Left renal cortex interstitium (tissue), 4 donors: ENCODE results near the gene CRTC1. TPM values are rescaled to one million over a fixed set of nuclear protein-coding genes. Genes with fewer than 3 reads are reported as not detected.

Experiments
- DNase-seq, 4 donors: peaks; one replicate each; pipeline ENCODE4 v3.0.0-alpha.2; 2013; ENCODE audit warnings: low read depth in 4 of 4, low spot score in 2 of 4, missing footprints in 1 of 4
- polyA plus RNA-seq, 4 donors: library from polyadenylated mRNA; unstranded; fragments of 120-200 nt; gene quantifications; one replicate each; pipeline ENCODE4 v1.2.1, GENCODE V29; 2013; ENCODE audit not compliant: insufficient read length in 4 of 4

CRTC1 gene
- polyA plus RNA-seq, 4 donors, result 12.2 to 32.4 (median 21.6) TPM

DNA sequence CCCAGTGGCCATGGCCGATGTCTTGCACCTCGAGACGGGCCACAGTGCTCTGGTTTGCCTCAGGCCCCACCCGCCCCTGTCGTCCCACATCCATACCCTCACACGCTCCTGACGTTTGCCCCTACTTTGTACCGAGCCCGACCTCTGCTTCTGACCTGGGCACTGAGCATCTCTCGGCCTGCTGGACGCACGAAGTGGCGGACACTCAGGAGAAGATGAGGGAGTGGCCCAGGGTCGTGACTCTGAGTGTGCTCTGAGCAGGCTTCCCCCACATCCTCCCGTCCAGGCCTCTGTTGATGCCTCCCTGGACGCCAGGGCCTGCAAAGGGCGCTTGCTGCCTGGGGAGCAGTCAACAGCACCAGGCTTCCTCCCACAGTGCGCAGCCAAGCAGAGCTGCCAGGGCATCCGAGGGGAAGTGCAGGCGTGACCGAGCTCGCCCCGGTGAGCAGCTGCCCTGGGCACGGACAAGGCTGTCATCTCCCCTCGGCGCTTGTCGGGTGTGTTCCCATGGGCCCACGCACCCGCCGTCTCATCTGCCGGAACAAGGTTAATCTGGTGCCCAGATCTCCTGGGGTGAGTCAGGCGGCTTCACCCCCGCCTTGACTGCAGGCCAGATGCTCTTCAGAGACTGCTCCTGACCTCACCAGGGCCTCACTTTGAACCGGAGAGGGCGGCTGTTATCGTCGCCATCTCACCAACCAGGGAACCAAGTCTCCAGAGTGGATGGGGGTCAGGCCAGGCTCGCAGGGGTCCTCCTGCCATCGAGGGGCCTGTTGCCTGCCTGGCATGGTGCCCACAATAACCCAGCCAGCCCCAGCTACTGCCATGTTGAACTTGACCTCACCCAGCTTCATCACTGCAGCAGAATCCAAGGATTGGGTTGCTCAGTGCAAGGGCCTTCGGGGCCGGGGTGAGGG is 80.5 kb downstream of the CRTC1 start:
- DNase-seq, result no peak

DNA sequence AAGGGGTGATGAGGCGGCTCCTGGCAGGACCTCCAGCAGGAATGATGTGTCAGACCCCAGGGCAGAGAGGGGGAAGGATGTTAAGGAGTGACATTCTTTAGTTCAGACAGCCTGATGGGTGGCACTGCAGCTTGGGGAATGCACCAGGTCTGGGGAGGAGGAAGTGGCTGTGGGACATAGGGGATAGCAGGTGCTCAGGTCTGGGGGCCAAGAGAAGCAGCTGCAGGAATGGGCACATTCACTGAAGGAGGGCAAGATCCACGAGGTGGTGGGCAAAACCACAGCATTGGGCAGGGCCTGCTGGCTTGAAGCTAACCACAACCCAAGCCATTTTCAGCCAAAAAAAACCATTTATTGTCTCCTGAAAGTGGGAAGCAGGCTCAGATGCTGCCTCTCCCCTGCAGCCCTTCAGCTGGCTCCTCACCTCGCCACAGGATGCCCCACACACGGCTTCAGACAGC is 81.1 kb downstream of the CRTC1 start:
- no peak for DNase-seq

GRCh38 chr19:18765224-18765623 is 81.7 kb downstream of the CRTC1 start:
- DNase-seq, result no peak

DNA sequence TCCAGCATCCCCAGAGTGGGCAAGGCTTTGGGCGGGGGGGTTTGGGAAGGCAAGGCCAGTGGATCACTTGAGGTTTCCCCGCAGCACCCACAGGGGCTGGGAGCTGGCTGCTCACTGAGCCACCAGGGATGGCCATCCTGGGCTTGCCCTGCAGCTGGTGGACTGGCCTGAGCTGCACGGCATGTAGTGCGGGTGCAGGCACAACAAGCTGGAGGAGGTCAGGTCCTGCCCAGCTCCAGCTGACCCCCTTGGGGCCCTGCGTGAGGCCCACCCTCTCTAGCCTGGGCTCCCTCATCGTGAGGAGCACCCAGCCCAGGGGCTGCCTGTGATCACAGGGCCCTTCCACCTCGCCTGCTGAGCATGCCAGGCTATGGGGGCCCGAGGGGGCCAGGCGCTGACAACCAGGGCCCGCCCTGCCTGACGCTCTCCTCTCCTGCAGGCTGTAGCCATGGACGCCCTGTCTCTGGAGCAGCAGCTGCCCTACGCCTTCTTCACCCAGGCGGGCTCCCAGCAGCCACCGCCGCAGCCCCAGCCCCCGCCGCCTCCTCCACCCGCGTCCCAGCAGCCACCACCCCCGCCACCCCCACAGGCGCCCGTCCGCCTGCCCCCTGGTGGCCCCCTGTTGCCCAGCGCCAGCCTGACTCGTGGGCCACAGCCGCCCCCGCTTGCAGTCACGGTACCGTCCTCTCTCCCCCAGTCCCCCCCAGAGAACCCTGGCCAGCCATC is 84.7 kb downstream of the CRTC1 start:
- DNase-seq, result no peak

DNA sequence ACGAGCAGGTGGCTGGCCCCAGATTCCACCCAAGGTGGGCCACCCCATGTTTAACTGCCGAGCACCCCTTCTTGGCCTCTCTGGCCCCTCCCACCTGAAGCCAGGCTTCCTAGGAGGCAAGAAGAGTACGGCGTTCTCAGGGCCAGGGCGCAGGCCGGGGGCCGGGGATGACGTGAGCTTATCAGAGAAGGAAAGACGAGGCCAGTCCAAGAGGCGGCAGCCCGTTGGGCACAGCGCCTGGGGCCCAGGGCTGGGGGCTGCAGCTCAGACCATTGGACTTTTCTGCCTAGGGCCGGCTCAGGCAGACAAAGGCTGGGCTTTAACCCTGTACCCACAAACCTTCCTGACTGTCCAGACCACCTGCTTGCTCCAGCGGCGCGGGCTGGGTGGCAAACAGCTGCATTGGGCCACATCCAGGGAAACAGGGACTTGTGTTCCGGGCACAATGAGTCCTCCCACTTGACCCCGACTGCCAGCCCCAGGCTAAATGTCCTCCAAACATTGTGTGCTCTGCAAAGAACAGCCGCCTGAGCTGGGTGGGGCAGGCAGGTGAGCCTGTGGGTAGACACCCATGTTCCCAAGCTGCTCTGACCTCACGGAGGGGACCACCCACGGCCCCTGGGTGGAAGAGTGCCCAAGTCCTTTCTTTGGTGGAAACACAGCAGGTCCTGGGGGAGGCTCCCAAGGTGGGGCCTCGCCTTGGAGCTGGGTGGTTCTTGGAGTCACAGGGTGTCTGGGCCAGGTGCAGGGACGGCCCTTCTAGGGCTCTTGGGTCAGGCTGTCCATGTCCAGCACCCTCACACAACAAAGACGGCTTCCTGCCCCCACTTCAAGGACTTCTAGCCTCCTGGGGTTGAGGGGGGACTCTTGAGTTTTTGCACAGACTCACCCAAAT is 85.8 kb downstream of the CRTC1 start:
- DNase-seq, result no peak

DNA sequence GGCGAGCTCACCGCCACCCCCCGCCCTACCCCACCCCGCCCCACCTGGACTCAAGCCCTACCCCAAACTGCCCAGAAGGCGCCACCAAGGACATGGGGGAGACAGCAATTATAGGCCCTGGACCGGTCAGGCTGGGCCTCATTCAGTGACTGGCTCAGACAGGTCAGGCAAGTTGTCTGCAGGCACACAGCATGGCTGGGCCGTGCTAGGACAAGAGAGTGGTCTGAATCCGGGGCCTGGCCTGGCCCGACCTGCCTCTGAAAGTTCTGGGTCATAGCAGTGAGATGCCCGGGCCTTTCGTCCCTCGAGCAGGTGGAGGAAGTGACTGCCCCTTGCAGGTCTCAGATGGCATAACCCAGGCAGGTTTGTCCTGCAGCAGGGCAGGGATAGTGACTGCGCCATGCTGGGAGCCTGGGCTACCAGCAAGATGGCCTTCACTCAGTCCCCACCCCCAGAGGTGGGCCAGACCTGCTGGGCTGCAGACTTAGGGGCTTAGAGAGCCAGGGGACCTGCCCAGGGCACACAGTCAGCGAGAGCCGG is 86.6 kb downstream of the CRTC1 start:
- no peak for DNase-seq

- DNase-seq, result no peak
These were observed 87.3 kb downstream of the CRTC1 start for GRCh38 chr19:18770663-18771327.

GRCh38 chr19:18771328-18772242 is 88.1 kb downstream of the CRTC1 start:
- DNase-seq, result no peak

DNA sequence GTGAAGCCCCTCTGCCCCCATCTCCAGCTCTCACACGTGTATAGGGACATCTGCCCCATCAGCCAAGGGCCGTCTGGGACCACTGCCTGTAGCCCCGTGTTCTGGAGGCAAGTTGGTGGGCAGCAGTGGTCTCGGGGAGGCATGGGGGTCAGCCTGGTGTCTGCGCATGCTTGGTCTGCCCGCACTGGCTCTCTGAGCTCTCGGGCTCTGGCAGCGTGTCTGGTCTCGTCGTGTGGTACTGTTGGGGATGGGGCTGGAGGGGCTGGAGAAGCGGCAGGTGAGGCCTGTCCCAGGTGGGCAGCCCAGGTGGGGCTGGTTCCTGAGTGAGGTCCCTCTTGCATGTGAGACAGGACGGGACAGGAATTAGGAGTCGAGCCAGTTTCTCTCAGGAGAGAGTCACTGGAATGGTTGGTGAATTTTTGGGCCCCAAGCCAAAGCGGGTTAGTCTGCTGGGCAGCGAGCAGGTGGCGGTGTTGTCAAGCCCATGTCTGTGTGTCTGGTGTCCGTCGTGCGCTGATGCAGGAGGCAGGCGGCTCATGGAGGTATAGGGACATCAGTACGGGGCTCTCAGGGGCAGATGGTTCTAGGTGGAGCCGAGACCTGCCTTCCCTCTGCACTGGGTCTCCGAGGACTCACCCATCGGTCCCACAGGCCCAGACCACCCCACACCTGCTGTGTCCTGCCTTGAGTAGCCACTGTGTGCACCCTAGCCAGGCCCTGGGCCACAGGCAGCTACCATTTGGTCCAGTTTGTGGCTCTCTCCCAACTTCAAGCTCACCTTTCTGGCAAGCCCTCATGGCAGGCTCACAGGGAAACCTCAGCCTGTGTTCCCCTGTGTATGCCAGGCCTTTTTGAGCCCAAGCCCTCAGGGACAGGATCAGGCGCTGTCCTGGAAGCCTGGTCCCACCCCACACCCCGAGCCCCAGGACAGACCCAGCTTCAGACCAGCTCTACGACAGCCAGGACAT is 89.4 kb downstream of the CRTC1 start:
- DNase-seq, result no peak

DNA sequence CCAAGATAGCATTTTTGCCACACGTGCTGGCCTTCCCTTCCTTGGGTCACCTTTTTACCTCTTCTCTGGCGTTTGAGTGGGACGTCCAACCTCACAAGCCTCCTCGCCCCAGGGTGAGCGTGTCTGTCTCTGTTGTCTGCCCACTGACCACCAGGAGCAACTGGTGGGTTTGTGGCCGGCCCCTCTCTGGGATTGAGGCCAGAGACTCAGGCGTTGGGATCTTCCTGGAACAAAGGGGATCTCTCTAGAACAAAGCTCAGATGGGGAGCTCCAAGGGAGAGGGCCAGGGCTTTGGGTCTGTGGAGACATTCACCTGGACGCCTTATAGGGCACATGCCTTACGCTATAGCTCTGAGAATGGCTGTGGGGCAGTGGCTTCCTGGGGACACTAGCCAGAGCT is 90.2 kb downstream of the CRTC1 start:
- no peak for DNase-seq

DNA sequence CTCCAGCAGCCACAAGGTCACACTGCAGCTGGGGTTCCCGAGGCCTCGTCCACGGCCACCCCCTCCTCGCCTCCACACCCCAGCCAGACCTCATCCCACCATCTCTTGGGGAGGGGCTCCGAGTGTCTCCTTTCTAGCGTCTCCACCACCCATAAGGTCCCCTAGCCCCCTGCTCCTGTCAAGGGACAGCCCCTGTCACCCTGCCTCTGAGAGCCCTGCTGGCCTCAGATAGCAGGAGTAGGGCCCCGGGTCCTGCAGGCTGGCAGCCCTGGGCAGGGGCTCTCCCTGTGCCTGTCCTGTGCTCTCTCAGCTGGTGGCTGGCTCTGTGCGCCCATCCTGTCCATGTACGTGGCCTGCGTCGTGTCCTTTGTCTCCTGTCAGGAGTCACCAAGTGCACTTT is 90.6 kb downstream of the CRTC1 start:
- DNase-seq, result no peak

- DNase-seq, result no peak
These were observed 91.4 kb downstream of the CRTC1 start for GRCh38 chr19:18774782-18775444.

- no peak for DNase-seq
These were observed 92.3 kb downstream of the CRTC1 start for GRCh38 chr19:18775586-18776287.

- DNase-seq, result no peak
These were observed 92.8 kb downstream of the CRTC1 start for GRCh38 chr19:18776288-18776594.

DNA sequence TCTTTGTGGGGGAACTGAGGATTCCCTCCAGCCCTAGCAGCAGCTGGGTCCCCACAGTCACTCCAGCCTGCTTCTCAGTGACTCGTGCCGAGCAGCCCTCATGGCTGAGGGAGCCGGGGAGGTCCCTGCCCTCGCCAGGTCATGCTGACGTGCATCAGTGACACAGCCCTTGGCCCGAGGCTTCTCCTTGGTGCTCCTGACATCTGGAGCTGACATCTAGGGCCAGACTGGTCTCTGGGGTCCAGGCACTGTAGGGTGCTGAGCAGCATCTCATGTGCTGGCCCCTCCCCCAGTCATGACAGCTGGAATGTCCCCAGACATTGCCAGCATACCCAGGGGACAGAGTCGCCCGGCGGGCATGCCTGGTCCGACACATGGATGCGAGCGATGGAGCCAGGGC is 93.3 kb downstream of the CRTC1 start:
- DNase-seq, result no peak

DNA sequence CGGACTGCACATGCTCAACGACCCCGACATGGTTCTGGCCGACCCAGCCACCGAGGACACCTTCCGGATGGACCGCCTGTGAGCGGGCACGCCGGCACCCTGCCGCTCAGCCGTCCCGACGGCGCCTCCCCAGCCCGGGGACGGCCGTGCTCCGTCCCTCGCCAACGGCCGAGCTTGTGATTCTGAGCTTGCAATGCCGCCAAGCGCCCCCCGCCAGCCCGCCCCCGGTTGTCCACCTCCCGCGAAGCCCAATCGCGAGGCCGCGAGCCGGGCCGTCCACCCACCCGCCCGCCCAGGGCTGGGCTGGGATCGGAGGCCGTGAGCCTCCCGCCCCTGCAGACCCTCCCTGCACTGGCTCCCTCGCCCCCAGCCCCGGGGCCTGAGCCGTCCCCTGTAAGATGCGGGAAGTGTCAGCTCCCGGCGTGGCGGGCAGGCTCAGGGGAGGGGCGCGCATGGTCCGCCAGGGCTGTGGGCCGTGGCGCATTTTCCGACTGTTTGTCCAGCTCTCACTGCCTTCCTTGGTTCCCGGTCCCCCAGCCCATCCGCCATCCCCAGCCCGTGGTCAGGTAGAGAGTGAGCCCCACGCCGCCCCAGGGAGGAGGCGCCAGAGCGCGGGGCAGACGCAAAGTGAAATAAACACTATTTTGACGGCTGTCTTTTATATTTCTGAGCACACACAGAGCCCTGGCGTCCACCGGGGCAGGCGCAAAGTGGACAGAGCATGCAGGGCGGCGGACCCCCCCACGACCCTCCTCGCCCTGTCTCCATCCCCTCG is 94.0 kb downstream of the CRTC1 start:
- no peak for DNase-seq
